Neural cell (in vitro differentiated cells): ENCODE data around the gene OR2L8.

Experiments used
- CTCF ChIP-seq: fragments of 450-650 bp; IDR thresholded peaks from 2 replicates; pipeline ENCODE4 v1.5.1; 2014; ENCODE audit warnings: antibody characterized with exemption, mild to moderate bottlenecking, moderate library complexity; ENCODE audit not compliant: poor library complexity, severe bottlenecking
- EP300 ChIP-seq: fragments of 450-650 bp; conservative IDR thresholded peaks from 2 replicates; pipeline ENCODE4 v1.6.1; 2014; ENCODE audit warnings: antibody characterized with exemption, mild to moderate bottlenecking, moderate library complexity; ENCODE audit not compliant: poor library complexity, severe bottlenecking
- EZH2 ChIP-seq: fragments of 200-600, 300-800 bp; shearing (Covaris generic), sonication (generic); IDR thresholded peaks from 2 replicates; pipeline ENCODE4 v1.6.1; 2014; ENCODE audit warnings: antibody characterized with exemption, low read length, borderline replicate concordance, mild to moderate bottlenecking; ENCODE audit not compliant: insufficient read depth, poor library complexity, severe bottlenecking
- POLR2AphosphoS5 ChIP-seq: IDR thresholded peaks from 2 replicates; pipeline ENCODE4 v1.6.1; 2012
- REST ChIP-seq: IDR thresholded peaks from 2 replicates; pipeline ENCODE4 v1.6.1; 2012; ENCODE audit warnings: borderline replicate concordance

DNA sequence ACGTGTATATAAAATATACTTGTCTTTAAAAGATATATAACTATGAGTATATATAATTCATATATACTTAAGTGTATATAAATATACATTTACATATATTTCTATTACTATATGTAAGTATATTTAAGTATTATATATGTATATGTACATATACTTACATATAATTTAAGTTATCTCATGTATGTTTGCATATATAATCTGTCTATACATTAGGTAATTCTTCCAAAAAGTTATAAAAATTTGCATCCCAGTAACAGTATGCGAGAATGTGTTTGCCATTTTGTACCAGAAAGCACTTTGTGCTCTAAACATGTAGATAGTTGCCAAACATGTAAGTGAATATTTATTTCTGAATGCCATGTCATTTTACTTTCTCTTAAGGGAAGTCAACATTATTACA is 16.3 kb downstream of the OR2L8 start, which contains the start of gene OR2AK2:
- TF ChIP-seq CTCF = no peak
- TF ChIP-seq POLR2AphosphoS5 = no peak
- TF ChIP-seq EZH2 = no peak
- no peak for TF ChIP-seq REST
- no peak for TF ChIP-seq EP300
